Left hindlimb (tissue), 1 donor: ENCODE measurements around the gene TRAT1.

ENCODE experiments used
- DNase-seq: peaks from one replicate; pipeline ENCODE4 v3.0.0-alpha.2; 2018

TRAT1 gene

DNA sequence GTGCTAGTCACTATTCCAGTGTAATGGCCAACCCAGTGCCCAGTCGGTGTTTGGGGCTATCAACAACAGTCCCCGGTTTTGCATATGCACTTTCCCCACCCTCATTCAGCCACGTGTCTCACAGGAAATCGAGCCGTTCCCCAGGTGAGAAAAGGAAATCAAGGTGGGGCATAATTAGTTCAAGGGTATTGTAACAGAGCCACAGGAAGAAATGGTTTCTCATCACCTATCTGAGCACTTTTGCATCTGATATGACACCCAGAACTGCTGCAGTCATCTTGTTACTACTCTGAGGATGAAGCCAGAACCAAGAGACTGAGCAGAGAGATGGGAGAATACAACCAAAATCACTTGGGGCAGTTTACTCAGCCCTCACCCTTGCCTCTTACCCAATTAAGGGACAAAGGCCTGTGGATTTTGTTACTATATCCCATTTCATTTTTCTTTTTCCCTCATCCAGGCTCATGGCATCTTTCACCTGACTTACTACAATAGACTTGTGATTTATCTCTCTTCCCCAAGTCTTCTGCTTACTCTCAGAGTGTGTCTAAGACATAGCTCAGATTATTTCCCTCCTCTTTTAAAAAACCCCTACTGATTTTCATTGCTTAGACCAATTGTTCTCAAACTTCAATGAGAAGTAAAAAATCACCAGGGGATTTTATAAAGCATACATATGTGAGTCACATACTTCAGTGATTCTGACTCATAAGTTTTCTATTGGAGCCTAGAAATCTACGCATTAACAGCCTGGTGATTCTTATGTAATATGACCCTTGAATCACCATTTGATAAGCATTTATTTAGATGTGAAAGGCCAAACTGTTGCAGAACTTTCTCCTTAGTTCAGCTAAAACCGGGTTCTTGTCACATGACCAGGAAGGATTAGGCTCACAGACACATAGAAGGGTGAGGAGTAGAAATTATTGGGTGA, 40.5 kb downstream of the TRAT1 start:
- no peak for DNase-seq

DNA sequence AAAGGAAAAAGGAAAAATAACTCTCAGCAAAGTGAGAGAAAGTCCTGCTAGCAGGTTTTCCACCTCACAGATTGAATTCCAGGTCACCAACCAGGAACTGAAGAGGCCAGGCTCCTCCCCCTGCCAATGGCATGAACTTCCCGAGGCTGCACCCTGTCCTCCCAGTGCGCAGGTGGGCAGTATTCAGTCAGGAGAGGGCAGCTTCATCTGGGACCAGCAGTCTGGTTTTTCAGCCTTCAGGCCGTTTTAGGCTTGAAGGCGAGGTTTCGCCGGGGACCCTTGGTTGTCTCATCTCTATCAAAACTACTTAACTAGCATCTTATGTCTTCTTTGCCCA, 41.2 kb downstream of the TRAT1 start:
- no peak for DNase-seq

DNA sequence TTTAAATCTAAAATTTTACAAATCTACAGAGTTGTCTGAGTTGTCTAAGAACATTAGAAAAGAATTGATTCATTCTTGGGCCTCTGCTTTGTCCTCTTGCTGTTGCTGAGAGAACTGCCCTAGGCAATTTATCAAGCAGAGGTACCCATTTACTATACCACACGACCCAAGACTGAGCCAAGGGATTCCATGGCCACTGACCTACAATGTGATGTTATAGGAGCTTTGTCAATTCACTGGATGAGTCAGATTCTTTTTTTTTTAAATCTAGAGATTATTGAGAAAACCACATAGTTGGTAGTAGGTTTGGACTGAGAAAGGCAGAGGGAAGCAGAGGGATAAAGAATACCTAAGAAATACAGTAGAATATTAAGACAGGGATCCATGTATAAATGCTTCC, 55.3 kb downstream of the TRAT1 start:
- no peak for DNase-seq

DNA sequence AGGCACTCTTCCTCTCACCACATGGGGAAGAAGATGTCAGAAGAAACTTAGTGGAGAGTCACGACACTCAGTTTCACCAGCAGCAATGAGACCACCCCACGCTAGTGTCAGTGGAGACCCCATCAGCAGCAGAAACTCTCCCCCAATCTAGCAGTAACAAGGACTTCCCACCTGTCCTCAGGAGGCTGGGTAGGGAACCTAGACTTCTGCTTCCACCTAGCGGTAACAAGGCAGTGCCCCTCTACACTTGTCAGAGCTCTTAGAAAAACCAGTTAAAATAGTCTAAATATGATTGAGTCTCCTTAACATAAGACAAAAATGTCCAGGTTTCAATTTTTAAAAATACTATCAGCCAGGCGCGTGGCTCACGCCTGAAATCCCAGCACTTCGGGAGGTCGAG, 57.3 kb downstream of the TRAT1 start:
- DNase-seq = no peak

DNA sequence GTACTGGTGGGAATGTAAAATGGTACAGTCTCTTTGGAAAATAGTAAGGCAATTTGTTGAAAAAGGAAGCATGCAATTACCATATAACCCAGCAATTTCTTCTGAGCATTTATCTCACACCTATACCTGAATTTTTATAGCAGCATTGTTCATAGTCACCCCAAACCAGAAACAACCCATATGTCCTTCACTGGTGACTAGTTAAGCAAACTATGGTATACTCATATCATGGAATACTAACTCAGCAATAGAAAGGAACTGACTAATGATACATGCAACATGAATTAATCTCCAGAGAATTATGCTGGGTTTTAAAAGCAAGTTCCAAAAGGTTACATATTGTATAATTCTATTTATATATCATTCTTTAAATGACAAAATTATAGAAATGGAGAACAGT, 60.2 kb downstream of the TRAT1 start:
- DNase-seq = no peak

DNA sequence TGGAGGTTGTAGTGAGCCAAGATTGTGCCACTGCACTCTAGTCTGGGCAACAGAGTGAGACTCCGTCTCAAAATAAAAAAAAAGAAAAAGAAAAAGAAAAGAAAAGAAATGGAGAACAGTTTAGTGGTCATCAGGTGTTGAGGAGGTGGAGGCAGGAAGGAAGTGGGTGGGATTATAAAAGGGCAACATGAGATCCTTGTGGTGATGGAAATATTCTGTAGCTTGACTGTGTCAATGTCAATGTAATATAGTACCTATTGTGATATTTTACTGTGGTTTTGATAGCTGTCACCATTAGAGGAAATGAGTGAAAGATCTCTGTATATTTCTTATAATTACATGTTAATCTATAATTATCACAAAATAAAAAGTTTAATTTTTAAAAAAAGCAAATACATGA, 60.8 kb downstream of the TRAT1 start:
- no peak for DNase-seq

DNA sequence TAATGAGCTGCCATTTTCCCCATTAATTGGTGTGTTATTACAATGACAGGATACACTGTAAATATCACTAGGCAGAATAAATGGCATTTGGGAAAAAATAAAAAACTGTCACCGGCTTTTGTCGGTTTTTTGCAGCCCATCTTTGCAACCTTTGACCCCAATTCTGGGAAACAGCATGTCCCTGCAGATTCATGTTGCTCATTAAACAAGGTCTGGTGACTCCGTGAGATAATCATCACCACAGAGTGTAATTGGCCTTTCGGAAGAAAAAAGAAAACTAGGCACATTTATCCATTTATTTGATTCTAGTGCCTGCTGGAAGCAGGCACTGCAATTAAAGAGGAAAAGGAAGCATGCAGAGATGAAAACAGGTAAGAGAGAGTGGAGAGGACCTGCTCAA, 64.5 kb downstream of the TRAT1 start:
- no peak for DNase-seq

DNA sequence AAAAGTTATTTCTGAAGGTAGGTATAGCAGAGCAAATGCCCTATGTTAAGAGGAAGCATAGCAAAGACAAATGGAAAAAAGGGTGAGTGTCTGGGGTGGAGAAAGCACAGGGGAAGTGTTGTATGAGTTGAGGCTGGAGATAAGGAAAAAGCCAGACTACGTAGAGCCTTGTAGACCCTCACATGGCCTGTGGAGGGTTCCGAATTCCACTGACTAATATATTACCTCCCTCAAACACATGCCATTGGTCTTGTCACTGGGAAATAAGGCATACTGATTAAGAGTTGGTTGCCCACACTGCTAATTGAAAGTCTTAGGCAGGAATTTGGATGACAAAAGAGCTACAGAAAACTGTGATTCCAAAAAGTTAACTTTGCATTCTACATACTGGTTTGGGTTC, 65.2 kb downstream of the TRAT1 start:
- no peak for DNase-seq

DNA sequence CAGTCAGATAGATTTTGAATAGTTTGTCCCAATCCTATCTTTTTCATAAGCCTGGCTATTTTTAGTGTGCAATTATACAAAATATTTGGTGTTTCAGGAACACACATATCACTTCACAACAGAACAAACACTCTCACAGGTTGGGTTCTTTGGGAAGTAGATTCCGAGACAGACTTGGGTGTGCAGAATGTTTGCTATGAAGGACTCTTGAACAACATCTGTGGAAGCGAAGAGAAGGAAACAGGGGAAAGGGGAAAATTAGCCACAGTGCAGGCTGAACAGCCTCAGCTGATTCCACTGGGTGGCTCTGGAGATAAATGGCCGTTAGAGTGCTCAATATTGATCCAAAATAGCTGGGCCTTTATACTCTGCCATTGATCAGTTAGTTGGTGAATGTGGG, 69.2 kb downstream of the TRAT1 start:
- DNase-seq = no peak

DNA sequence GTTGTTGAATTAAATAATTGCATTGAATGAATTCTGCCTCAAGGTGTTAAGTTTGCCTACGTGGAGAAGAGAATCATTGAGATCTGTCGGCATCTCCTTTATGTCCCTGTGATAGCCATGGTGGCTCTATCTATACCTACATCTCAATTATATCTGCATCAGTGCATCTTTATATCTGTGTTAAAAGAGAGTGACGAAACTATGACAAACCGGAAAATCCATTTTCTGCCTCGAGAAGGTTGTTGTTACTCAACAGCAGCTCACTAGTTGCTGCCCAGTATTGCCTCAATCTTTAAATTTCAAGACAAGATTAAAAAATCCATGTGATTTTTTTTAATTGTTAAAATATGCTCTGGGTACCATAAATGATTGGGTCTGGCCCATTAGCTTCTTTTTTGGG, 72.4 kb downstream of the TRAT1 start:
- DNase-seq = no peak

DNA sequence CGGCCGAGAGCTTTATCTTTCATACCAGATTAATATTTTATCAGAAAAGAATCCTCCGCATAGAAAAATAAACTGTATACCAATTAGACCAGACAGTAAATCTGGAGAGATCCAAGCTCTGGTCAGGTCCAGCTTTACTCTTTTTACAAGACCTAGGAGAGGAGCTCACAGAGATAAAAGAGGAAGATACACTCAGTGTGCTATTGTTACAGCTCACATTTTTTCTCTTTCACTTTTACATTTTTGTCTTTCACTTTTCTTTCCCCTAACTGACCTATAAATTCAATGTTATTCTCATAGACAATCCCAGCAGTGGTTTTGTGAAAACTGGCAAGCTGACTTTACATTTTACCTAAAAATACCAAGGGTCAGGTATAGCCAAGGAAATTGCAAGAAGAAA, 75.3 kb downstream of the TRAT1 start:
- DNase-seq = no peak

DNA sequence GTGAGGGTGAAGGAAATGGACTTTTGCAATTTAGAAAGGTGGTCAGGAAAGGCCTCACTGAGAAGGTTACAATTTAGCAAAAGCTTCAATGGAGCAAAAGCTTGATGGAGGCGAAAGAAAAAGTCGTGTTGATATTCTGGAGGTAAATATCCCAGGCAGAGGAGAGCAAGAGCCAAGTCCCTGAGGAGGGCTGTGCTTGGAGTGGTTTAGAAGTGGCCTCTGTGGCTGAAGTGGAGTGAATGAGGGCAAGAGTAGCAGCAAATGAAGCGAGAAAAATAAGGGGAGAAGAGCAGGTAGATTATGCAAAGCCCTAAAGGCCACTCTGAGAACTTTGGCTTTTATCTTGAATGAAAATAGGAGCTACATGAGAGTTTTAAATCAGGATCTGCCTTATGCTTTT, 76.9 kb downstream of the TRAT1 start:
- no peak for DNase-seq
